ENCODE measurements around the gene TPRN. TPM values are rescaled to one million over a fixed set of nuclear protein-coding genes. Genes with fewer than 3 reads are reported as not detected.

The TPRN gene
- total RNA-seq, 5 donors from 2014 or later (not counting 1 experiment from before 2014, with no cell fraction given), result 5.8 to 12.8 (median 12.1) TPM

DNA sequence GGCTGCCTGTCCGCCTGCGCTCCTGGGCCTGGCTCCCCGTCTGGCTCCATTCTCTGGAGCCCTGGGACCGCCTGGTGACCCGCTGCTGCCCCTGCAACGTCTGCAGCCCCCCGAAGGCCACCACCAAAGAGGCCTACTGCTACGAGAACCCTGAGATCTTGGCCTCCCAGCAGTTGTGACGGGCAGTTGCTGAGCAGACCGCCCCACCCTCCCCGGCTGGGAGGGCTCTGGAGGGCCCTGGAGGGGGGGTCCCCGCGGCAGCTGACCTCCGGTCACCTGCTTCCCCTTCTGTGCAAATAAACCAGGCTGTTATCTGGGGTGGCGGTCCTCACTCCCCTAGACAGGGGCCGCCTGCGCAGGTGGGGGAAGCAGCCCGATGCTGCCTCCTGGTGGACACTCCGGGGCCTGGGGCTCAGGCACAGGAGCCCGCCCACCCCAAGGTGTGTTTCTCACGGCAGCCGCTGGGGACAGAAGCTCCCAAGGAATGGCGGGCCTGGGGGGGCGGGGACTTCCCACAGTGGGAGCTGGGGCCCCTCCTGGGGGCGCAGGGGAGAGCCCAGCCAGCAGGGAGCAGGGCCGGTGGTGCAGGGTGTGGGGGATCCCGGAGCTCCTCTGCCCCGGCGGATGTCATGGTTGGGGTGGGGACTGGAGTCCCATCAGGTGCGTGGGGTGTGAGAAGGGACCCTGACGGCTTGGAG is 35.8 kb upstream of the TPRN start:
- no peak overlapping the region for H3K27ac Mint-ChIP-seq
- no peaks in the 10 kb centered on the region for H3K36me3 Mint-ChIP-seq
- WGBS (ENCODE audit: insufficient coverage), result 10% methylated on average over 27 of the region's 31 CpGs
- DNase-seq, result peak; percentile 71 to 95 (median 87)
- Histone ChIP-seq H3K27ac (ENCODE audit: low read length) (no peak overlapping the region), H3K4me3 (ENCODE audit: control insufficient read depth in 1 of 2, extremely low read depth in 1 of 2, low read length in 1 of 2) (no peak overlapping the region), H3K4me1 (ENCODE audit: control insufficient read depth in 1 of 2, extremely low read depth in 1 of 2, insufficient read depth in 2 of 2, low read length in 2 of 2) (peaks cover 3 to 47% of the 10 kb centered on the region in 2 experiments), H3K9me3 (no peaks in the 10 kb centered on the region), H3K27me3 (replicated peaks in 1 of 2; ENCODE audit: control insufficient read depth in 2 of 2, extremely low read depth in 1 of 2, insufficient read depth in 2 of 2, low read length in 1 of 2) (peaks cover 0 to 35% of the 10 kb centered on the region in 2 experiments), H3K36me3 (ENCODE audit: control insufficient read depth in 2 of 2, extremely low read depth in 1 of 2, insufficient read depth in 1 of 2, low read length in 1 of 2) (peaks cover 0 to 3% of the 10 kb centered on the region in 2 donors)
- CTCF ChIA-PET, result interaction anchor here (0.5 to 1.2 kb wide), 15 partner anchors 11 to 969 kb away, joined by 3 to 9 read pairs (median 4); partner anchors contain the start of genes MAN1B1 (in 1 of the 2) and NELFB (in 1 of the 2)
- peaks cover 0 to 8% of the 10 kb centered on the region in 2 donors for H3K27me3 Mint-ChIP-seq
- POLR2A ChIA-PET, result interaction anchor here (0.6 kb wide), 2 partner anchors 25 to 30 kb away, joined by 4 to 5 read pairs; no protein-coding TSS in a partner anchor
- peaks cover 15 to 27% (median 19%) of the 10 kb centered on the region in 3 donors for H3K4me1 Mint-ChIP-seq
- H3K9me3 Mint-ChIP-seq, result no peaks in the 10 kb centered on the region
- ATAC-seq (replicated peaks in 1 of 4), result peak; percentile 20 to 37 (median 24)
- H3K4me3 Mint-ChIP-seq, result peak overlapping the region in 1 of 3 donors; percentile 16

DNA sequence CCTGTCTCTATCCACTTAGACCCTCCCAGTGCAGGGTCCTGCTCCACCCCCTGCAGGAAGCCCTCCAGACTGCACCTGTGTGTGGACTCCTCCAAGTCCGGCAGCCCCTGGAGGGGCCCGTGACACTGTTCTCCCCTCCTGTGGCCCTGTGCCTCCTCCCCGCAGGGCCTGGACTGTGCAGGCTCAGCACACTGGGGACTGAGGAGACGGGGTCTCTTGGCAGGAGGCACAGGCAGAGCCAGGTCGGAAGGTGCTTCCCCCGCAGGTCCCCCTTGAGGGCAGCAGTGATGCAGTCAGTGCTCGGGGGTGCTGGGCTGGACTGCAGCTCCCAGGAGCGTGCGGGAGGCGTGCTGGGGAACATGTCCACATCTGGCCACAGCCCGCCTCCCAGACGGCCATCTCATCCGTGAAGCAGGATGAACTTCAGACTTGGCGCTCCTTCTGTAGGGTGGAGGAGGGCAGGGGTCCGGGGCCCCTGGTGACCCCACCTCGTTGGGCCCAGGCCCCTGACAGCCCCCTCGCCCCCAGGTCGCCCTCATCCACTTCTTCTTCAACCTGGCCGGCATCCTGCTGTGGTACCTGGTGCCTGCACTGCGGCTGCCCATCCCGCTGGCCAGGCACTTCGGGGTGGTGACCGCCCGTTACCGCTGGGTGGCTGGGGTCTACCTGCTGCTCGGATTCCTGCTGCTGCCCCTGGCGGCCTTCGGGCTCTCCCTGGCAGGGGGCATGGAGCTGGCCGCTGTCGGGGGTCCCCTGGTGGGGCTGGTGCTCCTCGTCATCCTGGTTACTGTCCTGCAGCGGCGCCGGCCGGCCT is 35.1 kb upstream of the TPRN start:
- no peak overlapping the region for H3K4me3 ChIP-seq (ENCODE audit: control insufficient read depth in 1 of 2, extremely low read depth in 1 of 2, low read length in 1 of 2)
- peaks cover 10 to 24% (median 17%) of the 10 kb centered on the region in 3 donors for H3K4me1 Mint-ChIP-seq
- ChIA-PET POLR2A (interaction anchor here (0.6 kb wide), 2 partner anchors 29 to 35 kb away, joined by 3 to 5 read pairs; no protein-coding TSS in a partner anchor), CTCF (interaction anchor here (0.6 to 1.2 kb wide), 7 partner anchors 21 to 968 kb away, joined by 3 to 6 read pairs (median 4); partner anchors contain the start of gene MAN1B1 (in 1 of the 2))
- H3K9me3 ChIP-seq, result no peaks in the 10 kb centered on the region
- peaks cover 0 to 43% of the 10 kb centered on the region in 2 experiments for H3K27me3 ChIP-seq (replicated peaks in 1 of 2; ENCODE audit: control insufficient read depth in 2 of 2, extremely low read depth in 1 of 2, insufficient read depth in 2 of 2, low read length in 1 of 2)
- no peak for ATAC-seq (replicated peaks in 1 of 4)
- no peaks in the 10 kb centered on the region for H3K9me3 Mint-ChIP-seq
- H3K4me3 Mint-ChIP-seq, result peak overlapping the region in 1 of 3 donors; percentile 16
- H3K4me1 ChIP-seq (ENCODE audit: control insufficient read depth in 1 of 2, extremely low read depth in 1 of 2, insufficient read depth in 2 of 2, low read length in 2 of 2), result peaks cover 3 to 47% of the 10 kb centered on the region in 2 experiments
- no peak for DNase-seq
- H3K27ac ChIP-seq (ENCODE audit: low read length), result no peak overlapping the region
- H3K27ac Mint-ChIP-seq, result no peak overlapping the region
- H3K36me3 ChIP-seq (ENCODE audit: control insufficient read depth in 2 of 2, extremely low read depth in 1 of 2, insufficient read depth in 1 of 2, low read length in 1 of 2), result peaks cover 0 to 3% of the 10 kb centered on the region in 2 donors
- peaks cover 0 to 11% of the 10 kb centered on the region in 2 donors for H3K27me3 Mint-ChIP-seq
- H3K36me3 Mint-ChIP-seq, result no peaks in the 10 kb centered on the region
- WGBS (ENCODE audit: insufficient coverage), result 72% methylated on average over 25 of the region's 35 CpGs

DNA sequence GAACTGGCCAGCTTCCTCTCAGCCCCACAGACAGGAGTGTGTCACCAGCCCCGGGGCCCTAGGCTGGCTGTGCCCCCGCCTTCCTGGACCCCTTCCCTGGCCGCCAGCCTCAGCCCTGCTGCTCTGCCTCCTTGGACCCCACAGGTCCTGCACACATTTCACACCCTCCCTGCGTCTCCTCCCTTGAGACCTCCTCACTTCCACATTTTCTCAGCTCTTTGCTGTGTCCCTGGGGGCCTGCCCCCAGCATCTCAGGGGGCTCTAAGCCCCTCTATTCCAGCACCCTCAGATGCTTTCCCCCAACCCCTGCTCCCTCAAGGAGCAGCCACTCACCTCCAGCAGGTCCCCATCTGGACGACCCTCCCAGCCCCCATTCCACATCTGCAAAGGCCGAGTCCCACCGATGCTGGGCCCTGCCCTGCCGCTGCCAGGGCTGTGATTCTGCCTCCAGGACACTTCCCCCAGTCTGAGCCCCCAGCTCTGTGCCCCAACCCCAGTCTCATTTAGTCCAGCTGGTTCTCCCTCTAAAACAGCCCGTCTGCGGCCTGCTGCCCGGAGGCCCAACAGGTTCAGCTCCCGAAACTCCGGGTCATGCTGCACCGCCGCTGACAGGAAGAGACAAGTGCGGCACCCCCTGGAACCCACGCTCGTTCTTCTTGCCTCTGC is 34.4 kb upstream of the TPRN start:
- H3K4me1 ChIP-seq (ENCODE audit: control insufficient read depth in 1 of 2, extremely low read depth in 1 of 2, insufficient read depth in 2 of 2, low read length in 2 of 2), result peaks cover 3 to 43% of the 10 kb centered on the region in 2 experiments
- no peaks in the 10 kb centered on the region for H3K9me3 Mint-ChIP-seq
- H3K36me3 Mint-ChIP-seq, result no peaks in the 10 kb centered on the region
- H3K4me1 Mint-ChIP-seq, result peaks cover 10 to 24% (median 16%) of the 10 kb centered on the region in 3 donors
- CTCF ChIA-PET, result no interaction called here
- H3K36me3 ChIP-seq (ENCODE audit: control insufficient read depth in 2 of 2, extremely low read depth in 1 of 2, insufficient read depth in 1 of 2, low read length in 1 of 2), result peaks cover 0 to 3% of the 10 kb centered on the region in 2 donors
- 72% methylated on average over 11 of the region's 18 CpGs for WGBS (ENCODE audit: insufficient coverage)
- no peak for DNase-seq
- ATAC-seq (replicated peaks in 1 of 4), result no peak
- no peak overlapping the region for H3K27ac ChIP-seq (ENCODE audit: low read length)
- POLR2A ChIA-PET, result interaction anchor here in 1 of 2 donors (0.6 kb wide), 1 partner anchor 34 kb away, joined by 3 read pairs; no protein-coding TSS in a partner anchor
- no peak overlapping the region for H3K4me3 ChIP-seq (ENCODE audit: control insufficient read depth in 1 of 2, extremely low read depth in 1 of 2, low read length in 1 of 2)
- no peak overlapping the region for H3K4me3 Mint-ChIP-seq
- H3K27me3 ChIP-seq (replicated peaks in 1 of 2; ENCODE audit: control insufficient read depth in 2 of 2, extremely low read depth in 1 of 2, insufficient read depth in 2 of 2, low read length in 1 of 2), result peaks cover 0 to 50% of the 10 kb centered on the region in 2 experiments
- H3K27me3 Mint-ChIP-seq, result peaks cover 0 to 11% of the 10 kb centered on the region in 2 donors
- H3K27ac Mint-ChIP-seq, result no peak overlapping the region
- no peaks in the 10 kb centered on the region for H3K9me3 ChIP-seq

DNA sequence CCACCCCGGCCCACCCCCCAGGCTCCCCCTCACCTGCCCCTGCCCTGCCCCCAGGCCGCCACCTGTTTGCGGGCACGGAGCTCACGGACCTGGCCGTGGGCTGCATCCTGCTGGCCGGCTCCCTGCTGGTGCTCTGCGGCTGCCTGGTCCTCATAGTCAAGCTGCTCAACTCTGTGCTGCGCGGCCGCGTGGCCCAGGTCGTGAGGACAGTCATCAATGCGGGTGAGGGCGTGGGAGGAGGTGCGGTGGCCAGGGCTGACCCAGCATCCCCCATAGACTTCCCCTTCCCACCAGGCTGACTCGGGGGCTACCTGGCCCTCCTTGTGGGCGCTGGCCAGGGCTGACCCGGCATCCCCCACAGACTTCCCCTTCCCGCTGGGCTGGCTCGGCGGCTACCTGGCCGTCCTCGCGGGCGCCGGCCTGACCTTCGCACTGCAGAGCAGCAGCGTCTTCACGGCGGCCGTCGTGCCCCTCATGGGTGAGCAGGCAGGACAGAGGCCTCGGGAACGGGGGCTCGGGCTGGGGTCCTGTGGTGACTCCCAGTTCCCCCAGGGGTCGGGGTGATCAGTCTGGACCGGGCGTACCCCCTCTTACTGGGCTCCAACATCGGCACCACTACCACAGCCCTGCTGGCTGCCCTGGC is 33.6 kb upstream of the TPRN start:
- CTCF ChIA-PET, result no interaction called here
- no peaks in the 10 kb centered on the region for H3K9me3 Mint-ChIP-seq

DNA sequence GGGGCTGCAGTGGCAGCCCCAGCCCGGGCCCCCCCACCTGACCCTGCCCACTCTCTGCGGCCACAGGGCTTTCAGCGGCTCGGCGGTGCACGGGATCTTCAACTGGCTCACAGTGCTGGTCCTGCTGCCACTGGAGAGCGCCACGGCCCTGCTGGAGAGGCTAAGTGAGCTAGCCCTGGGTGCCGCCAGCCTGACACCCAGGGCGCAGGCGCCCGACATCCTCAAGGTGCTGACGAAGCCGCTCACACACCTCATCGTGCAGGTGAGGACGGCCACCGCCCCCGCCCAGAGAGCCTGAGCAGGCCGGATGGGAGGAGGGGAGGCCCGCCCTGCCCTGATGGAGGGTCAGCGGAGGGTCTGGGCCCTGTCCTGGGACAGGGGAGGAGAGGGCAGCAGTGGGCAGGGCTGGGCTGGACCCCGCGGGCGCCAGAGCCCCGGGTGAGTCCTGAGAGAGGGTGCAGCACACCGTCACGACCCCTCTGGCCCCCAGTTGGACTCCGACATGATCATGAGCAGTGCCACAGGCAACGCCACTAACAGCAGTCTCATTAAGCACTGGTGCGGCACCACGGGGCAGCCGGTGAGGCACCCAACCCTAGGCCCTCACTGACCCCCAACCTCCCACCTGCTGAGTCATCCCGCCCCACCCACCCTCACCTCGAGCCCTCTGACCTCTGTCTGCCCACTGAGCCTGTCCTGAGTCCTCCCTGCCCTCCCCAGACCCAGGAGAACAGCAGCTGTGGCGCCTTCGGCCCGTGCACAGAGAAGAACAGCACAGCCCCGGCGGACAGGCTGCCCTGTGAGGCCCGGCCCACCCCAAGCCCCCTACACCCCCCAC is 32.8 kb upstream of the TPRN start:
- peaks cover 3 to 28% of the 10 kb centered on the region in 2 experiments for H3K4me1 ChIP-seq (ENCODE audit: control insufficient read depth in 1 of 2, extremely low read depth in 1 of 2, insufficient read depth in 2 of 2, low read length in 2 of 2)
- Mint-ChIP-seq H3K36me3 (no peaks in the 10 kb centered on the region), H3K4me3 (no peak overlapping the region), H3K4me1 (peaks cover 4 to 14% (median 6%) of the 10 kb centered on the region in 3 donors), H3K27ac (no peak overlapping the region), H3K27me3 (peaks cover 0 to 14% of the 10 kb centered on the region in 2 donors), H3K9me3 (no peaks in the 10 kb centered on the region)
- no peaks in the 10 kb centered on the region for H3K36me3 ChIP-seq (ENCODE audit: control insufficient read depth in 2 of 2, extremely low read depth in 1 of 2, insufficient read depth in 1 of 2, low read length in 1 of 2)
- CTCF ChIA-PET, result interaction anchor here in 1 of 2 donors (0.6 kb wide), 1 partner anchor 42 kb away, joined by 3 read pairs; no protein-coding TSS in a partner anchor
- H3K4me3 ChIP-seq (ENCODE audit: control insufficient read depth in 1 of 2, extremely low read depth in 1 of 2, low read length in 1 of 2), result no peak overlapping the region
- no peak for DNase-seq
- no peaks in the 10 kb centered on the region for H3K9me3 ChIP-seq
- ATAC-seq (replicated peaks in 1 of 4), result no peak
- H3K27me3 ChIP-seq (replicated peaks in 1 of 2; ENCODE audit: control insufficient read depth in 2 of 2, extremely low read depth in 1 of 2, insufficient read depth in 2 of 2, low read length in 1 of 2), result peaks cover 0 to 65% of the 10 kb centered on the region in 2 experiments
- POLR2A ChIA-PET, result no interaction called here
- no peak overlapping the region for H3K27ac ChIP-seq (ENCODE audit: low read length)
- WGBS (ENCODE audit: insufficient coverage), result 82% methylated on average over 30 of the region's 40 CpGs

More for the DNA sequence above, 33.6 kb upstream of the TPRN start:
- ATAC-seq (replicated peaks in 1 of 4), result no peak
- H3K27me3 Mint-ChIP-seq, result peaks cover 0 to 14% of the 10 kb centered on the region in 2 donors
- H3K27ac ChIP-seq (ENCODE audit: low read length), result no peak overlapping the region
- no peak for DNase-seq
- WGBS (ENCODE audit: insufficient coverage), result 75% methylated on average over 25 of the region's 40 CpGs
- peaks cover 10 to 19% (median 12%) of the 10 kb centered on the region in 3 donors for H3K4me1 Mint-ChIP-seq
- POLR2A ChIA-PET, result no interaction called here
- no peaks in the 10 kb centered on the region for H3K9me3 ChIP-seq
- H3K27ac Mint-ChIP-seq, result no peak overlapping the region
- no peaks in the 10 kb centered on the region for H3K36me3 Mint-ChIP-seq
- H3K36me3 ChIP-seq (ENCODE audit: control insufficient read depth in 2 of 2, extremely low read depth in 1 of 2, insufficient read depth in 1 of 2, low read length in 1 of 2), result peaks cover 0 to 3% of the 10 kb centered on the region in 2 donors
- no peak overlapping the region for H3K4me3 ChIP-seq (ENCODE audit: control insufficient read depth in 1 of 2, extremely low read depth in 1 of 2, low read length in 1 of 2)
- no peak overlapping the region for H3K4me3 Mint-ChIP-seq
- H3K4me1 ChIP-seq (ENCODE audit: control insufficient read depth in 1 of 2, extremely low read depth in 1 of 2, insufficient read depth in 2 of 2, low read length in 2 of 2), result peaks cover 3 to 36% of the 10 kb centered on the region in 2 experiments
- H3K27me3 ChIP-seq (replicated peaks in 1 of 2; ENCODE audit: control insufficient read depth in 2 of 2, extremely low read depth in 1 of 2, insufficient read depth in 2 of 2, low read length in 1 of 2), result peaks cover 0 to 57% of the 10 kb centered on the region in 2 experiments

All from T-cell (primary cell).